Ascending aorta (tissue), 2 donors: ENCODE measurements around the gene SERPINA12. TPM values are rescaled to one million over a fixed set of nuclear protein-coding genes. Genes with fewer than 3 reads are reported as not detected.

Experiments
- DNase-seq, 2 donors: peaks; one replicate each; pipeline ENCODE4 v3.0.0-alpha.2; 2019; ENCODE audit warnings: low spot score in 2 of 2
- H3K27ac ChIP-seq, 2 donors: fragments of 200-600 bp; sonication (generic); one replicate each; pipeline ENCODE4 v1.5.1; 2016 to 2017; ENCODE audit warnings: mild to moderate bottlenecking in 1 of 2
- H3K27me3 ChIP-seq: fragments of 200-600 bp; sonication (generic); one replicate; pipeline ENCODE4 v1.5.1; 2017
- H3K36me3 ChIP-seq, 2 donors: fragments of 200-600 bp; sonication (generic); one replicate each; pipeline ENCODE4 v1.5.1; 2016
- H3K4me1 ChIP-seq, 2 donors: fragments of 200-600 bp; sonication (generic); one replicate each; pipeline ENCODE4 v1.5.1; 2016 to 2017; ENCODE audit warnings: mild to moderate bottlenecking in 1 of 2
- H3K4me3 ChIP-seq, 2 donors: fragments of 200-600 bp; sonication (generic); one replicate each; pipeline ENCODE4 v1.5.1; 2016 to 2017; ENCODE audit warnings: mild to moderate bottlenecking in 1 of 2
- H3K9me3 ChIP-seq, 2 donors: fragments of 200-600 bp; sonication (generic); one replicate each; pipeline ENCODE4 v1.5.1; 2016
- CTCF ChIP-seq, 3 experiments: fragments of 200-600 bp in 2 of 3; fragments of 450-650 bp in 1 of 3; sonication (generic) in 2 of 3; IDR thresholded peaks; one replicate each; pipeline ENCODE4 v1.5.1; 2016 to 2019; ENCODE audit warnings: antibody characterized with exemption in 3 of 3, mild to moderate bottlenecking in 1 of 3, moderate library complexity in 1 of 3
- intact Hi-C: fragments of 100-400 bp; cut with DNase I; formaldehyde crosslinking; loops from one replicate; pipeline ENCODE4 v1.15.1; 2023
- total RNA-seq: library from RNA; depleted of rRNA; stranded (reverse); fragments of >200 nt; gene quantifications from one replicate; pipeline ENCODE4 v1.1.0, GENCODE V29; 2016

Gene SERPINA12
- total RNA-seq, 1 donor from 2014 or later, result not detected

DNA sequence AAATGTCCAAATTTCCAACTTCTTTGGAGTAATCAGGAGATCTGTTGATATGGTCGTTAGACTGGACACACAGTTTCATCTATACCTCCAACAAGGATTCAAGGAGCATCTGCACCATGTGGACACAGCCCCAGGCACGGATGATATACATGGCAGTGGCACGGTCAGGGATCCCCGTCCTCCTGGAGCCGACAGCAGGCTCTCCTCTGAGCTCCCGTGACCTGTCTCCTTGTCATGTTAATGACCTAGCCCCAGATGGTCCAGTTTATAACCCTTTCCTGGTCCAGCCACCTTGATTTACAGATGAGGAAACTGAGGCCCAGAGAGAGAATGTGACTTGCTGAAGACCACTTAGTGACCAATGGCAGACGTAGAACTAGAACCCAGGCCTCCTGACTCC lies 35.5 kb upstream of the SERPINA12 start:
- TF ChIP-seq CTCF (IDR thresholded peaks at IDR 0.05), result no peak
- intact Hi-C loops, result no loop called here

GRCh38 chr14:94543449-94544124 lies 34.3 kb upstream of the SERPINA12 start:
- no peak overlapping the region for H3K27ac ChIP-seq
- H3K36me3 ChIP-seq, result no peaks in the 10 kb centered on the region
- TF ChIP-seq CTCF (IDR thresholded peaks at IDR 0.05), result no peak
- no peaks in the 10 kb centered on the region for H3K27me3 ChIP-seq
- peak in 1 of 2 donors; percentile 54 for DNase-seq
- no peaks in the 10 kb centered on the region for H3K4me1 ChIP-seq
- H3K4me3 ChIP-seq, result no peak overlapping the region
- no peaks in the 10 kb centered on the region for H3K9me3 ChIP-seq
- intact Hi-C loops, result no loop called here

More for the DNA sequence above, 35.5 kb upstream of the SERPINA12 start:
- H3K4me1 ChIP-seq, result no peaks in the 10 kb centered on the region
- H3K27me3 ChIP-seq, result no peaks in the 10 kb centered on the region
- H3K9me3 ChIP-seq, result no peaks in the 10 kb centered on the region
- DNase-seq, result no peak
- H3K27ac ChIP-seq, result no peak overlapping the region
- no peaks in the 10 kb centered on the region for H3K36me3 ChIP-seq
- no peak overlapping the region for H3K4me3 ChIP-seq

GRCh38 chr14:94542811-94543440 lies 33.7 kb upstream of the SERPINA12 start:
- no peaks in the 10 kb centered on the region for H3K4me1 ChIP-seq
- TF ChIP-seq CTCF (IDR thresholded peaks at IDR 0.05), result no peak
- DNase-seq, result peak in 1 of 2 donors; percentile 38
- H3K4me3 ChIP-seq, result no peak overlapping the region
- no peaks in the 10 kb centered on the region for H3K36me3 ChIP-seq
- no peaks in the 10 kb centered on the region for H3K27me3 ChIP-seq
- no peak overlapping the region for H3K27ac ChIP-seq
- intact Hi-C loops, result no loop called here
- no peaks in the 10 kb centered on the region for H3K9me3 ChIP-seq

DNA sequence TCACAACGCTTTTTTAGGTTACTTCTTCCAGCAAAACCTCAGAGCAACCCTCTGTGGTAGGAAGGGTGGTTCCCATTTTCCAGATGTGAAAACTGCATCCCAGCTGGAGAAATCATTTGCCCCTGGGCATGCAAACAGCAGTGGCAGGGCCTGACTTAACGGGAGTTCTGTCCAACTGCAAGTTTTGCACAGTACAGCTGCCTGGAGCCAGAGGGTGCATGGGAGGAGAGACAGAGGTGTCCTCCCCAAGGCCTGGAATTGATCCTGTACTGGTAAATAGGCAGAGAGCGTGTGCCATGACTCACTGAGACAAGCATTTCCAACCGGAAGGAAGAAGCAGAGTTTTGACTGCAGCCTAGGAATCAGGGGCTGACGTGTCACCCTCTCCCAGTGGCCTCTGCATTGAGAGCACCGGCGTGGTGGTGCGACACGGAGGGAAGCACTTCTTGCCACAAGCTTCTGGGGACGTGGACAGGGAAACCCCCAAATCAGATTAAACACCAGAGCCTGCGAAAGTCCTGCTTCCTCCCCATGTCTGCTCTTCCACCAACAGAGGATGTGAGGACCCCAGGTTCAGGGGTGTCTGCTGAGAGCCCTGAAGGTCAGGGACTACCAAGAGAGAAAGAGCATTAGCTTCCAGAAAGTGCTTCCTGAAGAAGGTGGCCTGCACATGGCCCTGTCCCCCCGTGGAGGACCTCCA lies 33.0 kb upstream of the SERPINA12 start:
- Histone ChIP-seq H3K27ac (no peak overlapping the region), H3K27me3 (no peaks in the 10 kb centered on the region), H3K36me3 (no peaks in the 10 kb centered on the region), H3K9me3 (no peaks in the 10 kb centered on the region), H3K4me3 (no peak overlapping the region), H3K4me1 (no peaks in the 10 kb centered on the region)
- DNase-seq, result peak in 1 of 2 donors; percentile 42
- TF ChIP-seq CTCF (IDR thresholded peaks at IDR 0.05), result no peak
- intact Hi-C loops, result no loop called here

DNA sequence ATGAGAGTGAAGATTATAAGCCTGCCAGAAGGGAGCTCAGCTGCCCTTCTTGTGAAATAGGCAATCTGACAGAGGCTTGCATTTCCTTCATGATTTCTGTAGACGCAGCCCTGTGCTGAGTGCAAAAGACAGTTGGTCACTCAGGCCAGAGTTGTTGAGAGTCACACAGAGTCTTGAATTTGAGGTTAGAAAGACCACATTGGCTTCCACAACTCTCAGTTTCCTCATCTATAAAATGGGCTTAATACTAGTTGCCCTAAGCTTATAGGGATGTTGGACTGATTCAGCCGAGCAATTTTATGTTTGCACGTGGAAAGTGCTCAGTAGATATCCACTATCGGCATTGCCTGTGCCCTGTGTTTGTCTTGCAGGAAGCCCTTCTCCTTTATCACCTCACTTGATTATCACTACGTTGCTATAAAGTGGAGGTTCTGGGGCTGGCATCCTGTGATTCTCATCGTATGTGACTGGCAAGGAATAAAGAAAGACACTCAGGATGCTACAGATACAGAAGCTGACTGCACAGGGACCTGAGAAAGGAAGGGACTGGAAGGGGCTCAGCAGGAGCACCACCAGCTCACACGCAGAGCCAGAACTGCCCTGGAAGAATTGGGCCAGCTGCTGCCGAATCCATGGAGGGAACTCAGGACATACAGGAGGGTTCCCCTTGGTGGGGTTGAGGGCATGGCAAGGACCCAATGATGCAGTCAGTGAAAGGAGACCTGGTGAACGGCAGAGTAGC lies 32.1 kb upstream of the SERPINA12 start:
- intact Hi-C loops, result no loop called here

More for the DNA sequence above, 32.1 kb upstream of the SERPINA12 start:
- peak in 1 of 2 donors; percentile 42 for DNase-seq
- Histone ChIP-seq H3K4me3 (no peak overlapping the region), H3K36me3 (no peaks in the 10 kb centered on the region), H3K27me3 (no peaks in the 10 kb centered on the region), H3K4me1 (no peaks in the 10 kb centered on the region), H3K27ac (no peak overlapping the region), H3K9me3 (no peaks in the 10 kb centered on the region)
- no peak for TF ChIP-seq CTCF (IDR thresholded peaks at IDR 0.05)
